Stimulated activated CD4-positive, alpha-beta T cell treated with anti-CD3 and anti-CD28 coated beads, Interleukin-15, amount 100 ng/mL, for 1 hour (primary cell): Measurements from ENCODE around the gene AP1S3.
"Not testable (repeated sequence)": the region's sequence is repeated elsewhere in the genome, so short reads cannot be mapped to it uniquely, and the experiment has no call there.

Source experiments
- DNase-seq, 2 donors: peaks; one replicate each; pipeline ENCODE4 v3.0.0-alpha.2; 2020; ENCODE audit warnings: low read depth in 1 of 2, low spot score in 1 of 2

The AP1S3 gene

DNA sequence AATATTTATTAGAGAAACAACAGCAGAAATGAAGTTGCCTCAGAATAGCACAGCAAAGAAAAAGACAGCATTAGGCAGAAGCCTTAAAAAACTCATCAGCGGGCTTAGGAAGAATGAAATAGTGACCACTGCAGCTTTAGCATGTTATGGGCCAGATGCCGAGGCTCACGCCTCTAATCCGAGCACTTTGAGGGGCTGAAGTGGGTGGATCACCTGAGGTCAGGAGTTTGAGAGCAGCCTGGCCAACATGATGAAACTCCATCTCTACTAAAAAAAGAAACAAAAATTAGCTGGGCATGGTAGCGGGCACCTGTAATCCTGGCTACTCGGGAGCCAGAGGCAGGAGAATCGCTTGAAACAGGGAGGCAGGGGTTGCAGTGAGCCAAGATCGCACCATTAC, 32.4 kb downstream of the AP1S3 start:
- DNase-seq, result no peak

DNA sequence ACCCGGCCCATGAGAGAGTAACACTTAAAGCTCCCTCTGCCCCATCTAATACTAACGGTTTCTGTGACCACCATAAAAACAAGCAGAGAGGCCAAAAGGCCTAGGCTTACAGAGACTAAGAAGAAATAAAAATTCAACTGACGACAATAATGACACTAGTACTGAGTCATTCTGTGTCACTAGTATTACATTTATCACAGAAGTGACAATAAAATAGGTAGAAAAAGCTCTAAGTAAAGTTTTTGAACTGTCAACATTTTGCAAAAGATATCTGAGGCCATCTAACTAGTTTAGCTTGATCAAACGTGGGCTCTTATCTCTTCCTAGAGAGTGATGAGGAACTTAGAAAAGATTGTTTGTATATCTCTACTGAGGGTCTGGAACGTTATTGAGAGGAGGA, 35.6 kb downstream of the AP1S3 start:
- no peak for DNase-seq

DNA sequence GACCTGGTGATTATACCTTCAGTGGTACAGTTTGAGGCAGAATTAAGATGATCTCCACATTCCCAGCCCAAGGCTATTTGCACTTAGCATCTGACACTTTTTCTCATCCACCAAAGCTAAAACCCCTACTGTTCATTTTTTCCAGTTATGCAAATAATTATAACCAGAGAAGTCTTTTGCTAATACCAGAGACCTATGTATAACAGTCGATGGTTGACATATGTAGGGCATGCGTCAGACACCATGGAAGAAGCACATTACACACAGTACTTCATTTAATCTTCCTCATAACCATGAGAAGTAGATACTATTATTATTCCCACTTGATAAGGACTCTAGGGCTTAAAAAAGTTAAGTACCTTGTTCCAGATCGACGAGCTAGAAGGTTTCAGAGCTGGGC, 36.5 kb downstream of the AP1S3 start:
- DNase-seq, result no peak

DNA sequence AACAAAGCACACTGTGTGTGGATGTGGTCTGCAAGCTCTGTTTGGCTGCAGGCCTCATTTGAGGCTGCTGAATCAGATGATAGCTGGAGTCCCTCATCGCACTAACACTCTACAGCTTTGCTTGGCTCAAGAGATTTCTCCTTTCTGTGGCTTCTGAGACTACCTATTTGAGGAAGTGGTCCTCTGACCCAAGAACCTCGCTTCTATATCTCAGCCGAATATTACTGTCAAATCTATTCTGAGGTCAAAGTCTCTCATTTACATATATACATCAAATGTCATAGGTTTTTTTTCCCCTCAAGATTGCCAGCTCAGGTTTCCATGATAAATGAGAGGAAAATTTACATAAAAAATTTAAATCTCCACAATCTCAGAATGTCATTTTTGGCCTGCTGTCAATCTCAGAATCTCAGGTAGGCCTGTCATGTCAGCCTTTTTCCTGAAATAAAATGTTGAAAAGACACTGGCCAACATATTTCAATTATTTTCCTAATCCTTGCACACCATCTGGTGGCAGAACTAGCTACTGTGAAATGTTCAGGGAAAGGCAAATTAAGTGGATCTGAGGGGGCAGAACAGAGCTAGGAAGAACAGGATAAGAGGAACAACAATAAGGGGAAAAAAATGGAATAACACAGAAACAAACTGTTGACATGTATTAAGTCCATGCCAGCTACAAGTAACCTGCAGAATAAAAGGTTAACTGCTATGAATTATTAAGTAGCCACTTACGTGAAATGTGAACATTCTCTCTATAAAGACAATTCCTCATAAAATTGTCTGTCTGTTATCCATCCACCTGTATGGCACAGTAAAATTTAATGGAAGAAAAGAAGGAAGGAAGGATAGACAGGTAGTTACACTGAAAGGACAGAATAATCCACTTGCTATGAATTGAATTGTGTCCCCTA, 39.3 kb downstream of the AP1S3 start:
- no peak for DNase-seq

DNA sequence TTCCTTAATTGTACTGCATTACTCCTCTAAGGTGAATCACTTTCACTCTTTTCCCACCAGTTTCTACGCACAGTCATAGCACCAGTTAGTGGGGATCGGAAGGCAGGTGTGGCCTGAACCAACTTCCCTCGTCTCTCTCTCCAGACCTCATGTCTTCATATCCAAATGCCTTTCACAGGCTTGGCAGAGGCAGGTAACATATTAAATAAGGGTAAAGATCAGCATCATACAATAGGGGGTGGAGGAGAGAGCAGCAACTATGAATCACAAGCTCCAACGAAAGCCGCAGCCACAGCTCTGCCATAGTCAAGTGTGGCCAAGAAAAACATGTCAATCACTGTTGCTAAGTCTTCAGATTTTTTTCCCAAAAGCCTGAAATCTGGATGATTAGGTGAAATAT, 40.3 kb downstream of the AP1S3 start:
- DNase-seq, result no peak

DNA sequence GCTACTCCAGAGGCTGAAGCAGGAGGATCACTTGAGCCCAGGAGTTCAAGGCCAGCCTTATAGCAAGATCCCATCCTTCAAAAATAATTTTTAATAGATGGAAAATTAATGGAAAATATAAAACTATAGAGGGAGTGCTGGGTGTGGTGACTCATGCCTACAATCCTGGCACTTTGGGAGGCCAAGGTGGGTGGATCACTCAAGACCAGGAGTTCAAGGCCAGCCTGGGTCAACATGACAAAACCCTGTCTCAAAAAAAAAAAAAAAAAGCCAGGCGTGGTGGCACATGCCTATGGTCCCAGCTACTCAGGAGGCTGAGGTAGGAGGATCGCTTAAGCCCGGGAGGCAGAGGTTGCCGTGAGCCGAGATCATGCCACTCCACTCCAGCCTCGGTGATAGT, 48.0 kb downstream of the AP1S3 start:
- DNase-seq, result no peak

DNA sequence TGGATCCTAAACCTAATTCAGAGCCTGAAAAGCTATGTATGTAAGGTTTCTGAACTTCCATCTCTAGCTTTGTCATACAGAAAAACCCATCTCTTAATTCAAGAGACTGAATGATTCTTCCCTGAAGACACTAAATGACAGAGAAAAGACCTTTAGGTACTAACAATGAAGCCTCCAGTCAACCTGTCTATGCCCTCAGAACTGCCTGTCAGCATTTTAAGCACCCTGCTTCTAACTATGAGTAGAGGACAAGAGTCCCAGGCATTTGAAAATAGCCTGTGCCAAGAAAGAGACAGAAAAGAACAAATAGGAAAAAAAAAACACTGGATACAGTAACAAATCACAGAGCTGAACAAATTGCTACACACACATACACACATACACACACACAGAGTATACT, 48.6 kb downstream of the AP1S3 start:
- no peak for DNase-seq

DNA sequence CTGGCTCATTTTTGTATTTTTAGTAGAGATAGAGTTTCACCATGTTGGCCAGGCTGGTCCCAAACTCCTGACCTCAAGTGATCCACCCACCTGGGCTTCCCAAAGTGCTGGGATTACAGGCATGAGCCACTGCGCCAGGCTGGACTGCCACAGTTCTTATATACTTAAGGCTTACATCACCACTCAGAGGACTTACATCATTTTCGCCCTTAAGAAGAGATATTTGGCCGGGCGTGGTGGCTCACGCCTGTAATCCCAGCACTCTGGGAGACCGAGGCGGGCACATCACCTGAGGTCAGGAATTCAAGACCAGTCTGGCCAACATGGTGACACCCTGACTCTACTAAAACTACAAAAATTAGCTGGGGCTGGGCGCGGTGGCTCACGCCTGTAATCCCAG, 49.3 kb downstream of the AP1S3 start:
- not testable (repeated sequence) for DNase-seq

DNA sequence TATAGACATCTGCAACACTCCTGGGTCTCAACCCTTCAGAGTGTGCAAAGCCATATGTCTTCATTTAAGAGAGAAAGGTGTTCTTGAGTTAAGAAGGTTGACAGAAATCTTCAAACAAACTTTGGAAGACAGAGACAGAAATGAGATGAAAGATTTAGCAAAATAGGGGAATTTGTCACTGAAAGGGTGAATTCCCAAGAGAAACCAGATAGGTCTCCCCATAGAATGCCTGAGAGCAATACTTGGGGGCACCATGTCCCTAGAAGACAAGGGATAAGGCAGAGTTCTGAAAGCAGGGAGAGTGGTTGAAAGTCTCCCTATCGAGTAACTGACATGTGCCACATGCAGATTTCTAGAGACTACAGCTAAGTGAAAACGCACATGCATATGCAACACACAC, 50.0 kb downstream of the AP1S3 start:
- no peak for DNase-seq

DNA sequence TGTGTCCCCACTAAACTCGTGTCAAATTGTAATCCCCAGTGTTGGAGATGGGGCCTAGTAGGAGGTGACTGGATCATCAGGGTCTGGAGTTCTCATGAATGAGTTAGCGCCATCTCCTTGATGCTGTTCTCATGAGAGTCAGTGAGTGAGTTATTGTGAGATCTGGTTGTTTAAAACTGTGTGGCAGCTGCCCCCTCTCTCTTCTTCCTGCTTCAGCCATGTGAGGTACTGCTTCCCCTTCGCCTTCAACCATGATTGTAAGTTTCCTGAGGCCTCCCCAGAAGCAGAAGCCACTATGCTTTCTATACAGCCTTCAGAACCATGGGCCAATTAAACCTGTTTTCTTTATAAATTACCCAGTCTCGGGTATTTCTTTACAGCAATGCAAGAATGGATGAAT, 50.4 kb downstream of the AP1S3 start:
- DNase-seq, result no peak

DNA sequence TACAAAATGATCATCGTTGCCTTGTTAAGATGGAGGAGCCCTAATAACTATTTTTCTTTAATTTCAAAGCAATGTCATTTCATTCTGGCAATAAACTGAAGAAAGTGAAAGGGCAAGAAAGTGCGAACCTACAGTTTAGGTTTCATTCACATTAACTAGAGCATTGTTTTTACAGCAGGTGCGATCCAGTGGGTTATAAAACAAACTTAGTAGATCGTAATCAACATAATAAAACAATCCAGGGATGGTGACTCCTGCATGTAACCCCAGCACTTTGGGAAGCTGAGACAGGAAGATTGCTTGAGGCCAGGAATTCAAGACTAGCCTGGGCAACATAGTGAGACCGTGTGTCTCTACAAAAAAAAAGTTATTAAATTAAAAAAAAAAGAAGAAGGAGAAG, 51.1 kb downstream of the AP1S3 start:
- DNase-seq, result no peak

DNA sequence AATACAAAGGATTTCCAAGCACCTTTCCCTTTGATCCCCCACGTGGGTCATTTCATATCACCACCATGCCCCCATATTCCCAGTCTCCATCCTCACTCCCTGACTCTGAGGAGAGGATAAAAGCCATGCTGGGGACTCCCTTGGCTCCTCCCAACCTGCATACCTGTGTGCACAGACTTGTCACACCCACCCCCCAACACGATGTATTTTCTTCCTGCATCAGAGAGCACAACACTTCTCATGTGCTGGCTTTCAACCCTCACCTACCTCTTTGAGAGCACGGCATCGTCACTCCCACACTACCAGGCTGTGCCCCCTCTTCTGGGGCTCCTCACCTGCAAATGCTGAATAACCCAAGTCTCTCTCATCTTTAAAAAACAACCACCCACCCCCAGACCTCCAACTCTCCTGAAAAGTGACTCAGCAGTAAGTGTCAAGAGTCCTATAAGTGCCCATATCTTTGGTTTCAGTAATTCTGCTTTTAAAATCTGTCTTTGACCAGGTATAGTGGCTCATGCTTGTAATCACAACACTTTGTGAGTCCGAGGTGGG, 53.1 kb downstream of the AP1S3 start:
- DNase-seq, result no peak

DNA sequence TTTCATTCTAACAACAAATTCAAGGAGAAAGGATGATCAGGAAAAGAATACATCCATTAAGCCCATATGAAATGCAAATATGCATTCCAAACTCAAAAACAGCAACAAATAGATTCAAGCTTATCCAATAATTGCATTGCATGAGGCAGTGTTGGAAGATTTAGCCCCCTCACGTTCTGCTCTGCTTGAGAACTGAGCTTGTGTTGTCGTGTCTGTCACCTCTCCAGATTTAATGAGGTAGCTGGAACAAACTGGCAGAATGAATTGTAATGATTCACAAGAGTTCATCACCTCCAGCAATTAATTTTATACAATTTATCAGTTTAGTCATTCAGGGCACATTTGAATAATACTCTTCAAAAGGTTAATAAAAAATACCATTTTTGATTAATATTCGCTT, 54.8 kb downstream of the AP1S3 start:
- DNase-seq, result no peak

DNA sequence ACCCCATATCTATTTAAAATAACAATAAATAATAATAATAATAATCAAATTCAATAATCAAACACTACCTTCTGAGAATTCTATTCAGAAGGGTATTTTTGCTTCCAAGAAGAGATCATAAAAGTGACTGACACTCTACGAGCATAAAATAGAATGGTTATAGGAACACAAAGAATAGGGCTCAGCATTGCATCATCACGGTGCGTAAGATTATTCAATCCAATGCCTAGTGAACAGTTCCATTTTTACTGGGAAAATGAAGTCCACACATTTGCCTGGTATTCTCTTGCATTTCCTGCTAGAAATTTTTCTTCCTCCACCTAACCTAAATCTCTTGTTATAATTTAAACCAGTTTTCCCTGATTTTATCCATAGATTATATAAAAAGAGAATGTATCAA, 55.8 kb downstream of the AP1S3 start:
- DNase-seq, result no peak

DNA sequence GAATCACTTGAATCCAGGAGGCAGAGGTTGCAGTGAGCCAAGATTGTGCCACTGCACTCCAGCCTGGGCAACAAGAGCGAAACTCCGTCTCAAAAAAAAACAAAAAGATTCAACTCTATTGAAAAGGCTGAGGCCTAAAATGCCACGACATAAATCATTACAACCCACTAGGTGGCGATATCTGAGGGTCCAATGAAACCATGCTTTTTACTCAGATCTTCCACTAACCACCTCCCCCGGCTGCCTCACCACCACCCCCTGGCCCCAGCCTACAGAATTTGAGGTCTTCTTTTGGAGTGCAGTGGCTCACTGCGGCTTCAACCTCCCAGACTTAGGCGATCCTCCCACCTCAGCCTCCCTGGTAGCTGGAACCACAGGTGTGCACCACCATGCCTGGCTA, 57.5 kb downstream of the AP1S3 start:
- no peak for DNase-seq

DNA sequence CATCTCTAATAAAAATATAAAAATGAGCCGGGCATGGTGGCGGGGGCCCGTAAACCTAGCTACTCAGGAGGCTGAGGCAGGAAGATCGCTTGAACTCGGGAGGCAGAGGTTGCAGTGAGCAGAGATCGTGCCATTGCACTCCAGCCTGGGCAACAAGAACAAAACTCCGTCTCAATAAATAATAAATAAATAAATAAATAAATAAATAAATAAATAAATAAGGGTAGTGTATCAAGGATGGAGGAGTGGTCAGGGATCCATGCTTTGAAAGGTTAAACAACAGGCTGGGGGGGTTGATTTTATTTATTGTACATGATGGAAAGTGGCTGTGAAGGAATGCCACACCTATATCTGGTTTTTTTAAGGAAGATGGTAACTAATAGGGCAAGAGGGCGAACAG, 63.2 kb downstream of the AP1S3 start:
- DNase-seq, result no peak

DNA sequence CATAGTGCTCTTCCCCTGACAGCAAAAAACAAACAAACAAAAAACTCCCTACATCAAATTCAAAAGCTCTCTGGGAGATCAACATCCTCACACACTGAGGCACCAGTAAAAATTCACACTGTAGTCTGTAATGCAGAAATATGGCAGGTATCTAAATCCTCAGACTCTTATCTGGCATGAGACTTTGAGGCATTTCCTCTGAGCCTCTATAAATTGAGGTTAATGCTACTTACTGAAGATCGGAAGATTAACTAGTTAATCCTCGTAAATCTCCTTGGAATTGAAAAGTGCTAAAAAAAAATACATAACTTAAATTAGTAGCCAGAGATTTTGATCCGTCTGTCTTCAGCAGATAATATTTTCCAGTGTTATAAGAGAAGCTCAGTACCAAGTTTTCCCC, 65.0 kb downstream of the AP1S3 start:
- no peak for DNase-seq

DNA sequence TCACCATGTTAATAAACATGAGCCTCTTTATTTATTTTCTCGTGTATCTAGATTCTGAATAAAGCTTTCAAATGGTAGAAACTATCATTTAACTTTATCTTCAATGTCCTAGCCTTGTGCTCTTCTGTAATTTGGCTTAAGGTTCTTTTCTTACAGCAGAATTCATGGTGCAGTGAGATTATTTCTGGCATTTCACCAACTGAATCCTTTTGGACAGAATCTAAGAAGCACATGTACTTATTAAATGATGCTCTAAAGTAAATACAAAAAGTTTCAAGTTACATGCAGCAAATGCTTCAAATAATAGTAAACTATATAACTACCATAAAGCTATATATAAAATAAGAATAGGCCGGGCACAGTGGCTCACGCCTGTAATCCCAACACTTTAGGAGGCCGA, 65.9 kb downstream of the AP1S3 start:
- DNase-seq, result no peak

DNA sequence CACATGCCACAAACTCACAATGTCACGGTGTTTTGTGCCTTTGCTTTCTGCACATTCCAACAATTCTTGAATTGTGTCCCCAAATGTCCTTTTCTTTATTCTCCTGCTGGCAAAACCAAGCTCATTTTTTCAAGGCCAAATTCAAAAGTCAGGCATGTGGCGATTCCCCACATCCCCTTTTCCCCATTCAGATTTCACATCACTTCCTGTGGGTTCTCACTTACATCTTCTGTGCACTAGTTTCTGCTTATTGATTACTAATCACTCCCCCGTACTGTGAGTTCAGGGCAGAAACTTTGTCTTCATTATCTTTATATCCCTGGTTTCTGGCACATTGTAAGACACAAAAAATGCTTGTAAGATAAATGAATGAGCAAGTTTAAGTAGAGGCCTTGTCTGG, 69.2 kb downstream of the AP1S3 start:
- DNase-seq, result no peak

DNA sequence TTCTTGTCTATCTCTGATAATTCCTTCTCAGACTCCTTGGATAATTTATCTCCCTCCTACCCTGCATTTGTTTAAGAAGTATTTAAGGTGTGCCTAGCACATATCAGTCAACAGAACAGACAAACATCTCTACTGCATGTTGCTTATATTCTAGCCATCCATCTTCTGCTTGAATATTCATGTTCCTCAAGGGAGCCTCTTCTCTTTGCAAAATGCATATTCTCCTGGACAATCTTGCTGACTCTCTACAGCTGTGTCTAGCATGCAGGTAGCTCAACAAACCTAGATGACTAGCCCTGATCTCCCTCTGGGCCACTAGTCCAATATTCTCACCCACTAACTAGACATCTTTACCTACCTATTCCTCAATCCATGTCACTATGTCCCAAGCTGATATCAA, 70.0 kb downstream of the AP1S3 start:
- no peak for DNase-seq

DNA sequence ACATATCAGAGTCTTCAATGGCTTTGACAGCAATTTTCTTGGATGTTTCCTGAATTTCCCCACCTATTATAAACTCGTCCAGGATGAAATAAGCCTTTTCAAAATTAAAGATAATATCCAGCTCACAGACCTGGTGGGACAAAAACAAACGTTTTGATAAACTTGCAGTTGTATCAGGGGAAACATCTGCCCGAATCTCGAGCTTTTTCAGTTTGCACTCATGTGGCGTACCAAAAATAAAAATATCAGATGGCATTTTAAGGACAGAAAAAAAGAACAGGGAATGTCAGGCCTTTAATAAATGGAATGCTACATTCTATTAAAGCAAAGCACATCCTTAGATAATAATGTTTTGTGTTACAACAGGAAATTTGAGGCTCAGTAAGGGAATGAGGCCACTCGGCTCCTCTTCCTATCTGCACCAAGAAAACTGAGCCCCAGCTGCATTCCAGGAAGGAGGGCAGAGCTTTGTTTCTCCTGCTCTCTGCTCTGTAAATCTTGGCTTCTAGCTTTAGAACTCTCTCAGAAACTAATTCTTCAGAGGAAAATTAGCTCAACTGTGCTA, 72.1 kb downstream of the AP1S3 start:
- no peak for DNase-seq

DNA sequence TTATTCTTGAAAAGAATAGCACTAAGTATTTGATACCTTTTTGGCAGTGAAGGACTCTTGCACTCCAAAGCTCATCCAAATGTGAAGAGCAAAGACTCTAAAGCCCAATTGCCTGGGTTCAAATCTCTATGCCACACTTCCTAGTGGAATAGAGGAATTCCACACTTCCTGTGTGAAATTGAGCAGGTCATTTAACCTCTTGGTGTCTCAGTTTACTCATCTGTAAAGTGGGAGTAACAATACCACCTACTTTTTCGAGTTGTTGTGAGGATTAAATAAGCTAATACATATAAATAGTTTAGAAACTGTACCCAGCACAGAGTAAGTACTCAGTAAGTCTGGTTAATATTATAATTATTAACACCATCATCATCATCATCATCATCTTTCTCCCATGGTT, 72.6 kb downstream of the AP1S3 start:
- no peak for DNase-seq

DNA sequence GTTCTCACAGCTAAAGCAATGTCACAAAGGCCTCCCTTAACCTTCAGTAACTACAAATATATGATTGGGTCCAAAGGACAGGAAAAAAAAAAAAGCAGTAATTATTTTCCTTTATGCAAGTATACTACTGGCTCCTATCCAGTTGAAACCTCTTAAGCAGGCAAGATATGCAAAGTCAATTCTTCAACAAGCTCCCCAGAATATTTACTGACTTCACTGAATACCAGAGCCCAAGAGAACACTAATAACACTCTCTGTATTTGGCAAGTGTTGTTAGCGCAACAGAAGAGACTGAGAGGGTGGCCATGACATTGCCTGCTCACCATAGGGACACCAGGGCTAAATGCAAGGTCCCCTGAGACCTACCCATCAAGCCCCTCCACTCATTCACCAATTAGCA, 74.5 kb downstream of the AP1S3 start:
- no peak for DNase-seq
